Left colon (tissue), 2 donors: Measurements from ENCODE around the gene ALS2CL. TPM values are rescaled to one million over a fixed set of nuclear protein-coding genes. Genes with fewer than 3 reads are reported as not detected.
"Not testable (repeated sequence)": the region's sequence is repeated elsewhere in the genome, so short reads cannot be mapped to it uniquely, and the experiment has no call there.

Experiments
- ATAC-seq: fragments of 200-7000 bp; cut with Tn5 transposase; one replicate; pipeline ENCODE4 v1.9.1; 2020; ENCODE audit warnings: mild to moderate bottlenecking, moderate library complexity
- DNase-seq, 2 donors: peaks; one replicate each; pipeline ENCODE4 v3.0.0-alpha.2; 2020
- intact Hi-C, 2 donors: fragments of 100-400 bp; cut with DNase I in 1 of 2; cut with micrococcal nuclease in 1 of 2; formaldehyde crosslinking; loops; one replicate each; pipeline versions ENCODE4 v1.11.2 to v1.14.0; 2022; cut with DNase I, micrococcal nuclease
- total RNA-seq, 2 donors: library from RNA; stranded (reverse); fragmentation: NEBNext Ultra II Directional; extraction: Animal tissue kit (Norgen Biotek cat#: 25700); gene quantifications; one replicate each; pipeline ENCODE4 v1.2.1, GENCODE V29; 2021
- donor health status: DM: no; HTN: no; CAD: no.
- donor health status: DM: yes; HTN: yes; CAD: no.

Gene ALS2CL
- total RNA-seq, 2 donors from 2014 or later: 39.2 to 58.9 TPM

DNA sequence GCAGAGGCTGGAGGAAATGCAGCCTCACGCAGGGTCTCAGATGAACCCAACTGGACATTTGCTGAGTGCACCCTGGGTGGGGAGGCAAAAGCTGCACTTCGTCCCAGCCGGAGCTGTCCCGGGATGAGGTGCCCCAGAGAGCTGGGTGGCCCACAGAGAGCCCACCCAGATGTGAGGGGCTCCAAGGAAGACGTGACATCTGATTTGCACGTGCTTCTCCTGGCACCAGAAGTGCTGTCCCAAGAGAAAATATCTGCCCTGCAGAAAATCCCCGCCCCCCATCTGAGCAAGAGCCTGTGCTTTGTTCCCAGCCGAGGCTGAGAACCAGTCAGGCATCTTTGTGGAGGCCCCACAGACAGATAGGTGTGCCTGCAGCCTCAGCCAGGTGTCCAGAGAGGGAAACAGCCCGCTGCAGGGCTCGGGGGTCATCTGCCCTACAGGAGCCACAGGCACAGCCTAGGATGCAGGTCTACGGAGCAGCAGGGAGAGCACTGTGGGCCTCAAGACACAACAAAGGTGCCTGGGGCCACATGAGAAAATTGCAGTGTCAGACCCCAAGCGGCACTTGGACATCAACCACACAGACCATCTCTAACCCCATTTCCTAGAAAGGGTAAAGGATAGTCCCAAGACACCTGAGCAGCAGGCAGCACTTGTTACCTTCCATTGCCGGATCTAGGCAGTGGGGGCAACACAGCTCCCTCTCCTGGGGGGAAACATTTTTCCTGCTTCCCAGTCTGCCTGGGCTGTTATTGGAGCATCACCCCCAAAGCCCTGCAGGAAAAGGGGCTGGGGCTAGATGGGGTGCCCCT lies 13.5 kb upstream of the ALS2CL start:
- intact Hi-C loops: loop anchor here (5.0 to 10.0 kb wide), 3 partner anchors 185 to 205 kb away; no protein-coding TSS in a partner anchor
- no peak for ATAC-seq
- DNase-seq: peak; percentile 1 to 19

DNA sequence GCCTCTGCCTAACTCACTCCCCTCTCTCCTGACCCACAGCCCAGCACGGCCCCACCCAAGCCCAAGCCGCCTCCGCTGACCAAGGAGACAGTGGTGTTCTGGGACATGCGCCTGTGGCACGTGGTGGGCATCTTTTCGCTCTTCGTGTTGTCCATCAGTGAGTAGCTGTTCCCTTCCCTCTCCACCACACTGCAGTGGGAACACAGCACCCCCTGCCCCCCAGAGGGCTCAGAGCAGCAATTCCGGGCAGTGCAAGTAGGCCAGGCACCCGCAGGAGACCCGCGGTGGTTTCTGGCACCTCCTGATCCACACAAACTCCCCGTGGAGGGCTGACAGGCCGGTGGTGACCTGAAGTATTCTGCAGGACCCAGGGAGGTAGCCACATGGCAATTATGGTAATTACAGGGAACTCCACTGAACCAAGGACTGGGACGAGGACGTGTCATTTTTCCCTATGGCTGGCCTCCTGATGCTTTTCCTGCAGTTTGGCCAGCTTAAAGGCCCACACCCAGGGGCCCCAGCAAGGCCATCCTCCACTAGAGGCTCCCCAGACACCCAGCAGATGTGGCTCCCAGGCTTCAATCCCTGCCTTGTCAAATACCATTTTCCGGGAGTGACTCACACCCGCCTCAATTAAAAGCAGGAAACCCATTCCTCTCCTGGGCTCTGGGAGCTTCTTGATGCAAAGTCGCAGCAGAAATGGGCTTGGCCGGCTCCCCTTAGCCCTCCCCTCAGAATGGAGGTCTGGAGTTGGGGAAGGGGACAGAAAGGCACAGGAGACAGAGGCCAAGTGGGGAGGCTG lies 12.5 kb upstream of the ALS2CL start:
- intact Hi-C loops: loop anchor here (5.0 to 10.0 kb wide), 3 partner anchors 186 to 206 kb away; no protein-coding TSS in a partner anchor
- DNase-seq (peak; percentile 10 to 40), ATAC-seq (peak; percentile 68)

DNA sequence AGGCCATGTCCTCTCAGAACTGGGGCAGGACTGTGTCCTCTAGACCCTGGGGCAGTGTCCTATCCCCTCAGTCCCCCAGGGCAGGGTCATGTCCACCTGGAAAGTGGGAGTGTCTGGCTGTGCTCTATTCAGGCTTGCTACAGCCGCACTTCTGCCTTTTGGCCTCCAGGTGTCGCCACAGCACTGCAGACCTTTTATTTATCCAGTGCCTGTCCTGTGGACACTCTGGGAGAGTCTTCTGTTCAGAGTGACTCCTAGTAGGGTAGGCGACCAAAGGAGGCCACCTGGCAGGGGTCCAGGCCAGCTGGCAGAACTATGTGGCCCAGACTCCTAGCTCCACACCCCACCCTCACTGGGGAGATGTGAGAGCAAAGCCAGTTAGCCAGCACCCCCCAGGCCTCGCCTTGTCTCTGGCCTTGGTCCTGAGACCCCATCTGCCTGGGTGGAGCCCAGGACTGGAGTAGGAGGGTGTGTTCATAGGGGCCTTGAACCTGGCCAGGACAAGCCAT lies 11.6 kb upstream of the ALS2CL start:
- peak; percentile 90 for ATAC-seq
- intact Hi-C loops: loop anchor here (5.0 to 10.0 kb wide), 3 partner anchors 187 to 207 kb away; no protein-coding TSS in a partner anchor
- peak; percentile 56 to 74 for DNase-seq

DNA sequence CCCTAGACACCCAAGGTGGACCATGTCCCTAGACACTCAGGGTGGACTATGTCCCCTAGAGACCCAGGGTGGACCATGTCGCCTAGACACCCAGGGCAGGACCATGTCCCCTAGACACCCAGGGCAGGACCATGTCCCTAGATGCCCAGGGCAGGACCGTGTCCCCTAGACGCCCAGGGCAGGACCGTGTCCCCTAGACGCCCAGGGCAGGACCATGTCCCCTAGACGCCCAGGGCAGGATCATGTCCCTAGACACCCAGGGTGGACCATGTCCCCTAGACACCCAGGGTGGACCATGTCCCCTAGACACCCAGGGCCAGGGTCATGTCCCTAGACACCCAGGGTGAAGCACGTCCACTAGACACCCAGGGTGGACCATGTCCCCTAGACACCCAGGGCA lies 10.9 kb upstream of the ALS2CL start:
- not testable (repeated sequence) for DNase-seq, ATAC-seq
- intact Hi-C loops: loop anchor here in 1 of 2 donors (10.0 kb wide), 1 partner anchor 200 kb away; no protein-coding TSS in a partner anchor

DNA sequence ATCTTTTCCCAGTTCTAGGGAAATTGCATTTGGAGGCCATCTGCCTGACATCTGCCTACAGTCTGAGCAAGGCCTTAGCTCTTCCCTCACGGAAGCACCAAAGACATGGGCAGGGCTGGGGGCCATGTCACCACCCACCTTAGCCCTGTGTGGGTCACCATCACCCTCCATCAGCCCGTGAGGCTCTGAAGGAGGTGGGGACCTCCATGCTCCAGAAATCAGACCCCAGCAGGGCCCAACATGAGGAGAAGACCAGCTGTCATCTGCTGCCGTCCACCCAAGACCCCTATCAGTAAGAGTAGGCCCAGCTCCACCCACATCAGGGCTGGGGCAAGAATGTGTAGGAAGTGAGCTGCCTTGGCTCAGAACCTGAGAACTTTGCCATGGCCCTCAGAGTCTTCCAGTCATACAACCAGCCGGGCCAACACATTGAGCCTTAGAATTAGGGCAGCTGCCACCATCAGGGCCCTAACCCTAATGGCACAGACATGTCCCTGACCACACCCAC lies 9.6 kb upstream of the ALS2CL start:
- ATAC-seq (no peak), DNase-seq (no peak)
- intact Hi-C loops: loop anchor here in 1 of 2 donors (10.0 kb wide), 1 partner anchor 202 kb away; no protein-coding TSS in a partner anchor

DNA sequence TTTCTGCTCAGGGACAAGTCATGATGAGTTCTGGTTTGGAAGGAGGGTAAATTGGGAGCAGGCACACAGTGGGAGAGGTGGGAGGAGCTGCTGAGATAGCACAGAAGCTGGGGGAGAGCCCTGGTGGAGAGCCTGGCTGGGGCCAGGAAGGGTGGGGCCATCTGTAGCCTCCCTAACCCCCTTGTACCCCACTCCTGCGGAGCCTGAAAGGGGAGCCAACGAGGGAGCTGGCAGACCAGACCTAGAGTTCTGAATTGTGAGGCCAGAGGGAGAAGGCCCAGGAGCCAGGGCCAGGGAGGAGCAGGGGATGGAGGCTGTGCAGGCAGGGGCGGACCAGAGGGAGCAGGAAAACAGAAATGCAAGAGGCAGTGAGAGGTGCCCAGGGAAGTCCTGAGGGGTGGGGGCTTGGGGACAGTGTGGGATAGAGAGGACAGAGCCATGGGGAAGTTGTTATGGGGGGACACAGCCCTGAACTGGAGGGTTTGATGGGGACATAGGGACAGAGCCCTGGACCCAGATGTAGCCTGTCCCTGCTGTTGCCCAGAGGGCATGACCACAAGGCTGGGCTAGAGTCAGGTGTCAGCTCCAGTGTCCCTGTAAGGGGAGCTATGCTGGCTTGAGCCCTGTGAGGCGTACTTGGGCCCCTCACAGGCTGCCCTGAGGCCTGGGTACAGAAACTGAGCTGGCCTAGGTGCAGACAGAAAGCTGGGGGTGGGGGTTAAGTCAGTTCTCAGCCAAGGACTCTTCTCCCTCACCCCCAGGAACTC lies 8.9 kb upstream of the ALS2CL start:
- ATAC-seq: no peak
- intact Hi-C loops: loop anchor here in 1 of 2 donors (10.0 kb wide), 1 partner anchor 202 kb away; no protein-coding TSS in a partner anchor
- no peak for DNase-seq

DNA sequence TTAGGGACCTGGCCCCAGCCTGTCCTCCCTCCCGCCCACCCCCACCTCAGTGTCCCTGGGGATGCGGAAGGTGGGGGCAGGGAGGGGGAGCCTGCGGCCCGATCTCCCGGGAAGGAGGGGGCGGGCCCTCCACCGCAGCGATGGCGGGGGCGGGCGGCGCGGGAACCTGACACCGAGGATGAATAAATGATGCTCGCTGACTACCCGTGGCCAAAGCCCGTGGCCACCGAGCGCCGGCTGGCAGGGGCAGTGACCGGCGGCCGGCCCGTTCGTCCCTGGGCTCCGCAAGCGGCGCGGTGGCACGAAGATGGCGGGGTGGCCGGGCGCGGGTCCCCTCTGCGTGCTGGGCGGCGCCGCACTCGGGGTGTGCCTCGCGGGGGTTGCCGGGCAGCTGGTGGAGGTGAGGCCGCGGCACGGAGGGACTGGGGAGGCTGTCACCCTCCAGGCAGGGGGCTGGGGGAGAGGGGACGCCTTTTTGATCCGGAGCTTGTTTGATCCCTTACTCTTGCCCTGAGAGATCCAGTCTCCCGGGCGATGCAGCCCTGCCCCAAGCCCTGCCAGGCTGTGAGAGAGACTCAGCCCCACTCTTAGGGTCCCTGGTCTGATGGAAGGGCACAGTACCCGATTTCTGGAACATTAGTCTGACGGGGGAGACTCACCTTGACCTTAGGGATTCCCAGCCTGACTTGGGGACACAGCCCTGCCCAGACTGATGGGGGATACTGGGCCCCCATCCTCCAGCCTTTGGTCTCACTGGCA lies 7.9 kb upstream of the ALS2CL start, which contains the start of gene TMIE:
Gene TMIE, plus strand, starts transcription at position 212 of the 759 bp plus-strand sequence. Its CDS starts 96 bp downstream, at position 308.
- intact Hi-C loops: loop anchor here in 1 of 2 donors (10.0 kb wide), 1 partner anchor 203 kb away; no protein-coding TSS in a partner anchor
- DNase-seq (no peak), ATAC-seq (no peak)

DNA sequence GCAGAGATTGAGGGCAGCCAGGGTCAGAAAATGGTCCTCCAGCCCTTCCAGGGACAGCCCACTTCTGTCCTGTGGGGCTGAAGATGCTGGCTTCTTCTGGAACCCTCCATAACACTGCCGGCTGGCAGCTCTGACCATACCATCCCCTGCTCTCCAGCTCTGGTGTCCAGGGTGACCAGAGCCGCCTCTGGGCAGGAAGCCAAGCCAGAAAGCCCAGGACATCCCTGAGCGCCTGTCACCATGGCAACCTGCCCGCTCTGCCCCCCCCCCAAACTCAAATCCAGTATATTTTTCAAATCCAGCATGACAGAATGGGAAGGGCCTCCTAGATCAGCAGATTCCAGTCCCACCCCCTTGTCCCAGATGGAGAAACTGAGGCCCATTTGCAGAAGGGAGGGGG lies 7.3 kb upstream of the ALS2CL start:
- intact Hi-C loops: loop anchor here in 1 of 2 donors (10.0 kb wide), 1 partner anchor 204 kb away; no protein-coding TSS in a partner anchor
- ATAC-seq (no peak), DNase-seq (no peak)

DNA sequence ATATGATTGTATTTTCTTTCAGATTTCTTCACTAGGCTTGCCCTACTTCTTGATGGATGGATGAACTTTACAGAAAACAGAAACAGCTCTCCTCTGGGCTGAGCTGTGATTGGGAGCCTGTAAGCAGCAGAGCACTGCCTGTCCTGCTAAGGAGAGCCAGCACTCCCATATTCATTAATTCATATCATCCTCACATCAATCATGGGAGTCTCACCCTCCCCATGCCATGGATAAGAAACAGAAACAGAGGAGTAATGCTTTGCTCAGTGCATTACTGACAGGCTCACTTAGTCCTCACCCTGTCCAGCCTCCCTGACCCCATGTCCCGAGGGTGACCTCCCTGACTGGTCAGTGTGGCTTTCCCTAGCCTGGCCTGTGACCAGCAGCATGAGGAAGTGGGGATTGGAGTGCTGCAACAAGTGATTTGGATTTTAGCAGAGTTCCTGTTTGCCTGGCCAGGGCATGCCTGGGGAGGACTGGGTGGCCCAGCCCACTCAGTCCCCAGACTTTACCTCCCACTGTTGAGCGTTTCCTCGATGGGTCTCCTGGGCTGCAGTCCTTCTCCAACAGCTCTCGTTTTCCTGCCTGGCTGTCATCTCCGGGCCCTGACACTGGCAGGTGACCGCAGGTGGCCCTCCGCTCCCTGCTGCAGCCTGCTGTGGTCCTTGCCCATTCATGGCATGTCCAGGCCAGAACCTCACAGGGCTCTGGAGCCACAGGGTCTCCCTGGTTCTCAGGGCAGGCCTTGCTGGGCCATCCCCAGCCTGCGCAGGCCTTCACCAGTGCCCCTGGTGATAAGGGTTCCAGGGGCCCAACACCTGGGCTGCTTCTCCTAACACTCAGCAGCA lies 6.4 kb upstream of the ALS2CL start:
- intact Hi-C loops: loop anchor here in 1 of 2 donors (10.0 kb wide), 1 partner anchor 205 kb away; no protein-coding TSS in a partner anchor
- no peak for ATAC-seq
- DNase-seq: peak in 1 of 2 donors; percentile 51

DNA sequence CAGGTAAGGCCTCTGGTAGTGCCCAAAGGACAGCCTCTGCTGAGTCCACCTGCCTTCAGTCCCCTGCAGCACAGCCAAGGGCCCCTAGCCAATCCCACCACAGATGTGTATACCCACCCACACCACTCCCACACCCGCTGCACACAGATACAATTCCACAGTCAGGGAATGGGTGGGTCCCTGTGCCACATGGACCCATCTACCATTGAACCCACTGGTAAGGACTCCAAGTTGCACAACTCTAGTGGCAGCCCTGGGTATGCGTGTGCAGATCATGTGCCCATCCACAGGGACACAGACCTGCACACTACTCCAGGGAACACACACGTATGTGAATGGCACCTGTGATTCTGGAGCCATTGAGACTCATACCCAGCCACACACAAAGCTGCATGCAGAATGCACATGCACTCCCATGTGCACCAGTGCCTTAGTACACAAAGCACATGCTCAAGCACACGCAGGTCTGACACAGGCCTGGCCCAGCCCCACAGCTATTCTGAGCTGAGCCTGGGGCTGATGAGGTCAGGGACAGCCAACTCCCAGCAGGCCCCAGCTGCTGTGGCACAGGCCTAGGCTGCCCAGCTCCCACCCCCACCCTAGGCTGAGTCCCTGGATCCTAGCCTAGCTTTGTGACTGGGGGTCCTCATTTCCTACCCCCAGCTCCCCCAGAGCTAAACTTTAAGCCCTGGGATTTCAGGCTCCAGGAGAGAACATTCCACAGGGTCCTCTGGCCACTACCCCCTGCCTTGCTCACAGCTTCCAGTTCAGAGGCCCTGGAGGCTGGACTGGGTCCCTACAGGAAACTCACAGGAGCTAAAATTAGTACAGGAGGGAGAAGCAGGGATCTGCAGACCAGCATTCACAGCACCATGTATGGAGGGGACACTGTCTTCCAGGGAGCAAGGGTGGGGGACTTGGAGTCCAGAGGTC lies 2.7 kb upstream of the ALS2CL start:
- intact Hi-C loops: no loop called here
- ATAC-seq: no peak
- DNase-seq: no peak

DNA sequence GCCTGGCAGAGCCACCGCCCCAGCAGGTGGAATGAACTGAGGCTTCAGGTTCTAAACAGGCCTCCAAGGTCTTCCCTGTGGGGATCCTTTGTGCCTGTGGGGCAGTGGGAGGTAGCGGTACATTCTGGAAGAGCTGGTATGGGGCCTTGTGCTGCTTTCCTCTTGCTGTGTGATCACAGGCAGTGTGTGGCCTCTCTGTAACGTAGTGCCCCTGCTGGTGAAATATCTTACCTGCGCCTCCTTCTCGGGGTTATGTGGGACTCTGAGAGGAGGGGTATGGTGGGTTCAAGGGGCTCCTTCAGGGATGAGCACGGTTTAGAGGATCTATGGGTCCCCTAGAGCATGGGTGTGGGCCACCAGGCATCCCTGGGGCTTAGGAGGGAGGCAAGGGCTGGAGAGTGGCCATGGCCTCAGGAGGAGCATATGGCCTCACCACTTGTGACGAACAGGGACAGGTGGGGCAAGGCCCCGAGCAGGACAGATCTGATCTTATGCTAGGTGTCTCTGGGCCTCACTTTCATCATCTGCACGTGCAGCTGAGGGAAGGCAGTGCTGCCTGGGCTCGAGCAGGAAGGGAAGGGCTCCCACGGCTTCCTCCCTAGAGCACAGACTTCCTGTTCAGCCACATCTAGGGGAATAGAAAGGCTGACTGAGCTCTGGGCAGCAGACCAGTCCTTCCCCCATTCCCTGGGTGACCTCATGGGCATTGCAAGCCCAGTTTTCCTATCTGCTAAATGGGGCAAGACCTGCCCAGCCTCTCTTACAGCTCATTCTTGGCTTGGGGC lies 1.9 kb upstream of the ALS2CL start:
- peak; percentile 36 to 58 for DNase-seq
- no peak for ATAC-seq
- intact Hi-C loops: no loop called here

DNA sequence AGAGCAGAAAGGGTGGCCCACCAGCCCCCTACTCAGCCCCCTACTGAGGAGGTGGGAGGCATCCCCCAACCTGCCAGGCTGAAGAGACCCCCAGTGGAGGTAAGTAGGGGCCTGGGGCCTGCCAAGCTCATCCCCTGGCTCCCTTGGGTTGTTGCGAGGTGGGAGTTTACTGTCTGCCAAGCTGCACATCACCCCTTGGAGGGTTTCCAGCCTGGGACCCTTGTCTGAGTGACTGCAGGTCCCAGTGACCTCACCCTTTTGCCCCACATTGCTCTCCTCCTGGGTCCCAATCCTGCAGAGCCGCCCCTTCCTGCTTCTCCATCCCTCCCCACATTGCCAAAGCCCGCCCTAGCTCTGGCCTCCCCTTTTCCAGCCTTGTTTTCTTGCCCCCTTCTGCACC lies 1.0 kb upstream of the ALS2CL start:
- intact Hi-C loops: no loop called here
- ATAC-seq (no peak), DNase-seq (no peak)

DNA sequence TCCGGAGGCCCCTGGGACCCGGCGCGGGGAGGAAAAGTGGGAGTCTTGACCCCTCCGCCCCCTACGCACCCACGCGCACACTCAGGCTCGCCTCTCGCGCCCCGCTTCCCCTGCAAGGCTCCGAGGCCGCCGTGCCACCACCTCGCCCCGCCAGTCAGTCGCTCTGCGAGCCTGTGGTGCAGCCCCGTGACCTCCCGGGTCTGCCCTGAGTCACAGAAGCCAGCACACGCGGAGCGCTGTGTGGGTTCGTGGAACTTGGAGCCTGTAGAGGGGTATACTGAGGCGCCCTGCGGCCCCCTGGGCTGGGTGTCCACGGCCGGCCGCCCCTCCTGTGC lies 380 bp upstream of the ALS2CL start:
- no peak for ATAC-seq
- intact Hi-C loops: no loop called here
- no peak for DNase-seq

DNA sequence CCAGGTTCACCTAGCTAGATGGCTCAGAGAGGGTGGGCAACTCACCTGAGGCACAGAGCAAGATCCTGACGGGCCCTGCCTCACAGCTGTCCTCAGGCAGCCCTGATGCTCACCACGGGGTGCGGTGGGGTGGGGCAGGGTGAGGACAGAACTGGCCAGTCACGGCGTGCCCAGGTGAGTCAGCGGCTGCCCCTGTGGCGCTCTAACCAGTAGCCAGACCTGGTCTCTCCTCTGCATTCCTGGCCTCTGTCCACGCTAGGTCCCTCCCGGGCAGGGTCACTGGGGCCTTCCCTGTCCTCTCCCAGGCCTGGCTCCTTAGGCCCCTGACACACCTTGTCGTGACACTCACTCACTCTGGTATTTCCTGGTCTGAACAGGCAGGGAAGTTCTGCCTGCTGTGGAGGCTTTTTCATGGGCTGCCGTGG lies 901 bp downstream of the ALS2CL start:
- ATAC-seq (peak; percentile 78), DNase-seq (peak; percentile 89 to 95)
- intact Hi-C loops: no loop called here

DNA sequence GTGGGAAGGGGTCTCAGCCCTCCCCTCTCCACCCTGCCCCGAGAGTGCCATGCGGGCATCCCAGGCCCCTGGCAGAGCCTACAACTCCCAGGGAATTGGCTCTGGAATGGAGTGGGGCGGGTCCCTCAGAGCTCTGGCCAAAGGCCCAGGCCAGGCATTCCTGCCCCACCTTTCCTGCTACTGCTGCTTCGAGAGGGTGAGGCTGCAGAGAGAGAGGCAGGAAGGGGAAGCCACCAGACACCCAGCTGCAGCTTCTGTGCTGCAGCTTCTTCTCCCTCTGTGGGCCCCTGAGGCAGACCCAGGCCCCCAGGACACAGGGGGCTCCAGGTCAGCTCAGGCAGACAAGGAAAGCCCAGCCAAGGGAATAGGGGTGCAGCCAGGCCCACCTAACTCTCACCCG lies 2.7 kb downstream of the ALS2CL start:
- ATAC-seq (peak; percentile 61), DNase-seq (peak; percentile 76 to 83)
- intact Hi-C loops: no loop called here
